Measurements from ENCODE around the gene TMEM30A. TPM values are rescaled to one million over a fixed set of nuclear protein-coding genes. Genes with fewer than 3 reads are reported as not detected.

The TMEM30A gene
- total RNA-seq, 1 experiment from 2014 or later, result 65.2 TPM

DNA sequence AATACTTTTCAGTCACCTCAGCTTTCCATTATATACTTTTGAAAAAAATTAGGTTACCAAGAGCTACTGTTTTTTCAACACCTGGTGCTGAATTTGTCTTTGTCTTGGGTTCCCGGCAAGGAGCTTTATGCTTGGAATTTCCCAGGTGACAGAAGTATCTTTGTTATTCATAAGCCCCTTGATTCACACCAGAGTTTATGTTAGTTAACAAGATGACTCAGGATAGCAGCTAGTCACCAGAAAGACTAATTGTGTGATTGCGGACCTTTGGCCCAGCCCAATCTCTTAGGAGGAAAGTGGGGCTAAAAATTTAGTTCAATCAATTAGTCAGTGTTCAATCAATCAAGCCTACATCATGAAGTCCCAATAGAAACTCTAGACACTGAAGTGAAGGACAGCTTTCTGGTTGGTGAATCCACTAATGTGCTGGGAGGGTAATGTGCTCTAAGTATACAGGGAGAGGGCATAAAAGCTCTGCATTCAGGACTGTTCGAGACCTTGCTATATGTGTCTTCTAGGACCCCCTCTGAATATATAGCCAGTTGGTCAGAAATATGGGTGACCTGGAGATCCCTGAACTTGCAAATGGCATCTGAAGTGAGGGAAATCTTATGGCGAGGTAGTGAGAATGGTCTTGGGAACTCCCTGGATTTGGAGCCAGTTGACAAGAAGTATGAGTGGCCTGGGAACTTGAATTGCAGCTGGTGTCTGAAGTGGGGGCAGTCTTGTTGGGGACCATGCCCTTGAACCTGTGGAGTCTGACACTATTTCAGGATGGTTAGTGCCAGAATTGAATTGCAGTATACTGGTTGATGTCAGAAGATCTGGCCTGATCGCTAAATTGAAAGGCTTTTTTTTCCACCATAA lies 16.2 kb downstream of the TMEM30A start:
- no peak overlapping the region for H2BK5ac ChIP-seq (ENCODE audit: insufficient read length, low read length)
- Mint-ChIP-seq H3K27ac (peak overlapping the region; percentile 93 to 94 (median 93)), H3K4me3 (peak overlapping the region; percentile 10 to 12; a peak in 3 of 5 replicates), H3K27me3 (ENCODE audit: low read depth) (no peaks in the 10 kb centered on the region), H3K4me1 (peaks cover 30 to 34% of the 10 kb centered on the region in 2 experiments), H3K36me3 (ENCODE audit: insufficient read depth in 1 of 3, low read depth in 3 of 3) (peaks cover 25 to 46% (median 36%) of the 10 kb centered on the region in 3 experiments), H3K9me3 (peaks cover 0 to 13% of the 10 kb centered on the region in 2 experiments; a peak in 3 of 5 replicates)
- H3K18ac ChIP-seq (ENCODE audit: insufficient read length, low read depth, low read length), result peak overlapping the region; percentile 56
- TF ChIP-seq, protein P1, sequence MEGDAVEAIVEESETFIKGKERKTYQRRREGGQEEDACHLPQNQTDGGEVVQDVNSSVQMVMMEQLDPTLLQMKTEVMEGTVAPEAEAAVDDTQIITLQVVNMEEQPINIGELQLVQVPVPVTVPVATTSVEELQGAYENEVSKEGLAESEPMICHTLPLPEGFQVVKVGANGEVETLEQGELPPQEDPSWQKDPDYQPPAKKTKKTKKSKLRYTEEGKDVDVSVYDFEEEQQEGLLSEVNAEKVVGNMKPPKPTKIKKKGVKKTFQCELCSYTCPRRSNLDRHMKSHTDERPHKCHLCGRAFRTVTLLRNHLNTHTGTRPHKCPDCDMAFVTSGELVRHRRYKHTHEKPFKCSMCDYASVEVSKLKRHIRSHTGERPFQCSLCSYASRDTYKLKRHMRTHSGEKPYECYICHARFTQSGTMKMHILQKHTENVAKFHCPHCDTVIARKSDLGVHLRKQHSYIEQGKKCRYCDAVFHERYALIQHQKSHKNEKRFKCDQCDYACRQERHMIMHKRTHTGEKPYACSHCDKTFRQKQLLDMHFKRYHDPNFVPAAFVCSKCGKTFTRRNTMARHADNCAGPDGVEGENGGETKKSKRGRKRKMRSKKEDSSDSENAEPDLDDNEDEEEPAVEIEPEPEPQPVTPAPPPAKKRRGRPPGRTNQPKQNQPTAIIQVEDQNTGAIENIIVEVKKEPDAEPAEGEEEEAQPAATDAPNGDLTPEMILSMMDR (conservative IDR thresholded peaks at IDR 0.05), result no peak
- H3K27me3 ChIP-seq (ENCODE audit: insufficient read depth, low read length), result no peaks in the 10 kb centered on the region
- no peak overlapping the region for H3K56ac ChIP-seq (ENCODE audit: insufficient read length, low read depth, low read length)
- peak overlapping the region; percentile 95 for H3K27ac ChIP-seq (ENCODE audit: insufficient read length, low read depth, low read length)
- no peaks in the 10 kb centered on the region for H4K20me1 ChIP-seq (ENCODE audit: control insufficient read depth, insufficient read depth, insufficient read length)
- H3K79me2 ChIP-seq (ENCODE audit: insufficient read depth, low read length), result peaks cover 7% of the 10 kb centered on the region; the same call in 1 of the 2 replicates
- H4K5ac ChIP-seq (ENCODE audit: insufficient read length, low read depth, low read length), result peak overlapping the region; percentile 34
- H2AFZ ChIP-seq (ENCODE audit: low read length), result no peak overlapping the region
- peak overlapping the region; percentile 64 for H2BK12ac ChIP-seq (ENCODE audit: insufficient read length, low read depth, low read length)
- no peaks in the 10 kb centered on the region for H3K23me2 ChIP-seq (ENCODE audit: insufficient read length, low read depth, low read length, poor library complexity, severe bottlenecking)
- H2BK120ac ChIP-seq (ENCODE audit: low read depth, low read length, poor library complexity, severe bottlenecking), result peak overlapping the region; percentile 50
- no CpG with 5 or more reads among the region's 5 CpGs for WGBS (ENCODE audit: extremely low coverage, insufficient read length, low lambda C conversion rate)
- H3K4me1 ChIP-seq (ENCODE audit: insufficient read depth, low read length), result peaks cover 5% of the 10 kb centered on the region; the same call in 1 of the 2 replicates
- H3K4ac ChIP-seq (ENCODE audit: low read depth, low read length), result no peak overlapping the region; the same call in 1 of the 2 replicates
- H2BK15ac ChIP-seq (ENCODE audit: low read depth, low read length), result no peak overlapping the region
- H2AK5ac ChIP-seq (ENCODE audit: insufficient read length, low read length), result peak overlapping the region; percentile 87
- peak overlapping the region; percentile 32 for H2BK20ac ChIP-seq (ENCODE audit: low read depth, low read length, poor library complexity, severe bottlenecking)
- peaks cover 3% of the 10 kb centered on the region for H3K79me1 ChIP-seq (ENCODE audit: insufficient read depth, low read depth, low read length, poor library complexity, severe bottlenecking)
- no peak overlapping the region for H4K8ac ChIP-seq (replicated peaks; ENCODE audit: insufficient read length, low read depth, low read length)
- peaks cover 7% of the 10 kb centered on the region for H3K9me3 ChIP-seq (ENCODE audit: control insufficient read depth, low read depth, low read length)
- no peak overlapping the region for H3K23ac ChIP-seq (ENCODE audit: insufficient read length, low read depth, low read length)
- no peak overlapping the region; the same call in 1 of the 2 replicates for H3K14ac ChIP-seq (ENCODE audit: insufficient read depth, low read length)
- peak overlapping the region; percentile 69 for H4K91ac ChIP-seq (ENCODE audit: insufficient read length, low read depth, low read length)
- peak; percentile 57 for DNase-seq
- H3K4me2 ChIP-seq (ENCODE audit: insufficient read depth, insufficient read length, low read length), result peak overlapping the region; percentile 60
- H3K9ac ChIP-seq (ENCODE audit: extremely low read depth, insufficient read length, low read length), result no peak overlapping the region
- peak overlapping the region; percentile 82 for H3T11ph ChIP-seq (ENCODE audit: low read length)
